NCI-H187 (cell line): ENCODE measurements around the gene RAB11FIP4.

Experiments
- DNase-seq, 2 experiments: peaks; one replicate each; lab custom pipeline; 2025; lab: John Stamatoyannopoulos, UW

RAB11FIP4 gene

GRCh38 chr17:31460226-31460721 lies 68.8 kb downstream of the RAB11FIP4 start:
- no peak for DNase-seq

DNA sequence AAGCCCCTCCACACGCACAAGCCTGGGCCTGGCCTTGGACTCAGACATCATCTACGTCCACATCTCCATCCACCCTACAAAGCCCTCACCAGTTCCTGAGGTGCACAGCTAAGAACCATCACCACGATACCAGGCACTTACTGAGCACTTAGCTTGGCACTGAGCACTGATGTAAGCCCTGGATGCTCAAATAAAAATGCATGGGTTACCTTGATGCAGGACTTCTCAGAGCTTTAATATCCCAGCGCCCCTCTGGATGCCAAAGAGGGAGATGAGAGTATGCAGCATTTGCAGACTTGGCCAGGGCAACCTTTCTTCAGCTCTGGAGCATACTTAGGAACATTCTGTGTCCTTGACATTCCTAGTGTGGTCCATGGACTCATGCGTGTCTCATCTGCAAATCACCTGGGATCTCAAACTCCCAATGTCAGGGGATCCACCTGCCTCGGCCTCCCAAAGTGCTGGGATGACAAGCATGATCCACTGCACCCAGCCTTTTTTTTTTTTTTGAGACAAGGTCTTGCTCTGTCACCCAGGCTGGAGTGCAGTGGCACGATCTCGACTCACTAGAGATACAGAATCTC lies 69.8 kb downstream of the RAB11FIP4 start:
- DNase-seq: no peak

GRCh38 chr17:31462261-31462660 lies 70.8 kb downstream of the RAB11FIP4 start:
- DNase-seq: no peak

DNA sequence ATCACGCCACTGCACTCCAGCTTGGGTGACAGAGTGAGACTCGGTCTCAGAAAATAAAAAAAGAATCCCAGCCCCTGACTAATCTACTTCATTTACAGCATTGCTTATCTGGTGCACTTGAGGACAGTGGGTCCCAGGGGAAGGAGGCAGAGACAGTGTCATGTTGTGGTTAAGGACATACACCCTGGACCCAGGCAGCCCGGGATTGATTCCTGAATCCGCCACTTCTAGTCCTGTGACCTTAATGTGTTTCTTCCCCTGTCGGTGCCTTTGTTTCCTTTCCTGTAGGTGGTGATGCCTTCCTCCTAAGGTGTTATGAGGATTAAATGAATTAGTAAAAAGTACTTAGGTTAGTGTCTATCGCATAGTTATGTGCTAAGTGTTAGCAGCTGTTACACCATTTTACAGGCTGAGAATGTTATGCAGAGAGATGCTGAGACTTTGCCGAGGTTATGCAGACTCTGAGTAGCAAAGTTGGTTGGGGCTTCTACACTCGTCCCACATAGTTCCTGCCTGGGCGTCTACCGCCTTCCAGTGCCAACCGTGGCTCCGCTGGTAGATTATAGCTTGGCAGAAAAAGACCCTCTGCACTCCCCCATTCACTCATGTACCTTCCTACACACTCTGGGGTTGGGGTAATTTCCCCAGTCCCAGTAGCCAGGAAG lies 74.8 kb downstream of the RAB11FIP4 start:
- DNase-seq: no peak

DNA sequence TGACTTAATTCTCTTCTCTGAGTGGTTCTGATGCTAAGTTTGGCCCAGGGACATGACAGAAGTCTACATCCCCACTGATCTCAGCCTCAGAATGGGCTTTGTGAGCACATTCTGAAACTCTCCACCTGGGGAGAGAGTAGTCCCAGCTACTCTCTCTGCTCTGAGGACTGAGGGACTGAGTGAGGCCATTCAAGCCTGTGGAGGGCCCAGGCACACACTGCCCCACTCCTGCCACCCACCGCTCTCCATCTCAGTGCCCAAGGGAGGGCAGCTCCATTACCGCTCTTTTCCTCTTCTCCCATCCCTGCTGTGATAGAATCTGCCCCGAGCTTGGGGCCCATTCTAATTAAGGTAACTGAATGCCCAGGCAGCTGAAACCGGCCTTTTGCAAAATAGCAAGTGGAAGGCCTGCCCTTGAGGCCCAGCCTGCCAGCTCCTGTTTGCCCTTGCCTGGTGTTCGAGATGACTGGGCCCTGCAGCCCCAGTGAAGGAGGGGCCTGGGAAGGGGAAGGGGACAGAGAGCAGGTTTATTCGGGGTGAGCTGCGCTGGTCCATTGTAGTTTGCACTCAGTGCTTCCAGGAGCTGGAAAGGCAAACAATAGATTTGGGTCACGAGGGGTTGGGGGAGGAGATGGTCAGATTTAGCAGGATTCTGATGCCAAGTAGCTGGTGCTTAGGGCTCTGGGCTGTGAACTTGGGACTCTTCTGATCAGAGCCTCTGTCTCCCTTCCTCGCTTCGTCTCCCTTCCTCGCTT lies 76.2 kb downstream of the RAB11FIP4 start:
- DNase-seq: no peak

GRCh38 chr17:31469959-31470358 lies 78.5 kb downstream of the RAB11FIP4 start:
- no peak for DNase-seq

DNA sequence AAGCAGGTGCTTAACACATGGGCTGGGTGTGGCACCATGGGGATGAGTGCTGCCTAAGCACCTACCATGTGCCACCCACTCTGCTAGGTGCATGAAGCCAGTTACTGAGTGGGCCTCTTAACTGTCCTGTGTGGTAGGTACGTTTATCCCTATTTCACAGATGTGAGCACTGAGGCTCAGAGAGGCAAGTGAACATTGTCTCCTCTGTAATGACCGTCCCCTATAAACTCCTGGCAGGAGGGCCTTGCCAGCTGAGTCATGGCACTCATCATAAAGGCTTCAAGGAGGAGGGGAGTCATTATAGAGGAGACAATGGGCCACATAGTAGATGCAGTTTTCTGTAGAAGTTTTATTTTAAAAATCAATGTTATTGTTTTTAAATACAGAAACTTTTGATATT lies 79.1 kb downstream of the RAB11FIP4 start:
- no peak for DNase-seq

- no peak for DNase-seq
Observed at GRCh38 chr17:31472137-31472536, 80.7 kb downstream of the RAB11FIP4 start.

DNA sequence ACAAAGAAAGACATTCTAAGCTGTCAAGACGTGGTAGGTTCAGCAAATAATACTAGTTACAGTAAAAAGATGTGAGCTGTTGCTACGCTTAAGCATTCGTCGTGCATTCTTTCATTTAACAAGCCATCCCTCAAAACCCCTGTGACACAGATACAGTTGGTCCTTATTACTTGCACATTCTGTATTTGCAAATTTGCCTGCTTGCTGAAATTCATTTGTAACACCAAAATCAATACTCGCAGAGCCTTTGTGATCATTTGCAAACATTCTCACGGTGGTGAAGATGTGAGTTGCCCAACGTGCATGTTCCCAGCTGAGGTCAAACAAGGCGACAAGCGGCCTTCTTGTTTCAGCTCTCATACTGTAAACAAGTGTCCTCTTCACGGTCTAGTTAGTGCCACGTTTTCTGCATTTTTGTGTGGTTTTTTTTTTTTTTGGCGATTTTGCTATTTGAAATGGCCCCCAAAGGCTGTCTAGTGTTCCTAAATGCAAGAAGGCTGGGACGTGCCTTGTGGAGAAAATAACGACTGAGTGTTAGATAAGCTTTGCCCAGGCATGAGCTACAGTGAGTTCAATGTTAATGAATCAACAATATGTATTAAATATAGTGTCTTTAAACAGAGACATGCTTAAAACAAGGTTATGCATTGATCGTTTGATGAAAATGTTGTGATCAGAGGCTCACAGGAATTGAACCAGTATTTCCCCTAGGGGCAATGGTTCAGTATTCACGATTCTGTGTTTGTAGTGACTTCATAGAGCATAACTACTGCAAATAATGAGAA lies 84.1 kb downstream of the RAB11FIP4 start:
- DNase-seq: no peak

DNA sequence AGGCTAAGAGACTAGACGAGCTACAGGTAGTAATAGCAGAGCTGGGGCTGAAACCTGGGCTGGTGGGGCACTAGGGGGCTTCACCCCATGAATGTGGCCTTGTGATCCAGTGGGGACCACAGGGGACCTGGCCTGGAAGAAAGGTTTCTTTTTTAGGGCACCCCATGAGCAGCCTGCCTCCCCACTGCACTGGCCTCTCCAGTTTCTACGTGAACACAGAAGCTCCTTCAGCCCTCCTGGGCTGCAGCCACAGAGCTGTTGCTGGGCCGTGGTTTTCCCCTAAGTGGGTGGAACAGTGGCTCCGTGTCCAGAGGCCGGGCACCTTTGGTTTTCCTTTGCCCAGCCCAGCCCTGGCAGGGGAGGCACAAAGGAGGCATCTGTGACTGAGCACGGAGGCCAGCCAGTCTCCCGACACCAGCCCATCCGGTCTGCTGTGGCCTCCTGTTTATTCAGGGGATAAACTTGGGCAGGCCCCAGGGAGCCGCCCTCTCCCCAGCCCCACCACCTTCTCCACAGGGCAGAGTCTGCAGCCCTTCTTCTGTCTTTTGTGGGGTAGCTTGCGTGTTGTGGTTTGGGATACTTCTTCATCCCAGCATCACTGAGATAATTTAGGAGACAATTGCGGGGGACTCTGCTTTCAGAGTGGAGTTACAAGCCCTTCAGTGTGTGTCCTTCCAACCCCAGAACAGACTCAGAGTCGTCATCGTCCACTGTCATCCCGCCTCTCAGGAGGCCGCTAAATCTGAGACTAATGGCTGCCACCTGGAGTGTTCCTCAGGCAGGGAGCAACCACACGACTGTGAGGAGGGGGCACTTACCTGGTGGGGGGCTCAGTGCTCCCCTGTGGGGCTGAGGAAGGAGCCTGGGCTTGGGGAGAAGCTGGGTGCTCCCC lies 85.3 kb downstream of the RAB11FIP4 start:
- DNase-seq: no peak

GRCh38 chr17:31477417-31478055 lies 86.1 kb downstream of the RAB11FIP4 start:
- DNase-seq: no peak

DNA sequence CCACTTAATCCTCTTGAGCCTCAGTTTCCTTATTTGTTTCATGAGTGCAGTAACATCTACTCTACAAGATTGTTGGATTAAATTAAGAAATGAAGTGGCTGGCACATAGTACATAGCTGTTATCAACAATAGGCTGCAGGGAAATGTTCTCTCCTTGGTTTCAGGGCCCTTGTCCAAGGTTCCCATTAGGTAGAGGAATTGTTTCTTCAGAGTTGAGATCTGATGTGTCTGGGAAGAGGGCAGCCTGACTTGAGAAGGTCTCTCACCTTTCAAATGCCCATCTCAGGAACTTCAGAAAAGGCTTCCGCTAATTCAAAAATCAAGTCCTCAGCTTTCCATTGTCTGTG lies 87.6 kb downstream of the RAB11FIP4 start:
- no peak for DNase-seq

GRCh38 chr17:31479524-31479923 lies 88.0 kb downstream of the RAB11FIP4 start:
- DNase-seq: no peak

GRCh38 chr17:31480067-31480466 lies 88.6 kb downstream of the RAB11FIP4 start:
- DNase-seq: no peak

DNA sequence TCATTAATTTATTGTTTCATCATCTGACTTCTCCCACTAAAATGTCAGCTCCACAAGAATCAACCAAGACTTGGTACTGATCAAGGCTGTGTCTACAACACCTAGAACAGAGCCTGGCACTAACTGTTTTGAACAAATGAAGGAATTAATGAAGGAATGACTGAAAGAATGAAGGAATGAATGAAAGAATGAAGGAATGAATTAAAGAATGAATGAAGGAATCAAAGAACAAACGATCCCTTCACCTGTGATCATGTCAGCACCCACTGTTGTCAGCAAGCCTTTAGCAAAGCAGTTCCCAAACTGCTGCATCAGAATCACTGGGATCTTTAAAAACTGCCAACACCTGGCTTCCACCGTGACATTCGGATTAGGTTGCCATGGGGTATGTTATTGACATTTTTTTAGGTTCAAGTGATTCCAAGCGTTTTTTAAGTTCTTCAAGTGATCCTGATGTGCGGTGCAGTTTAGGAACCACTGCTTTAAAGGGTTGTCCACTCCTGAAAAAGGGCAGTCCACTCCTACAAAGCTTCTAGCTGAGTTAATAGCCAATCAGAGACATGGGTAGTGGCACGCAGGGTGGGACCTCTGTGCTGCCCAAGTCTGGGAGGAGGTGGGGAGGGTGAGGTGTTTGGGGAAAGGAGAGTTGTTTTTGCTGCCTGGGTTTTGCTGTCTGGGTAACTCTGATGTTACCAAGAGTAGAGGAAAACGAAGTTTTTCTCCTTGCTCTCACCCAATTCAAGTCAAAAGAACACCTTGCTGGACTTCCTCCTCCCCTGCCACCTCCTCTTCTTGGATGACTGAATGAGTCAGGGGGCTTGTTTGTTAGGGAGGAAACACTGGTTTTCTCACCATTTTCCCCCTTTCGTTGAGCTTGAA lies 89.7 kb downstream of the RAB11FIP4 start:
- DNase-seq: no peak

DNA sequence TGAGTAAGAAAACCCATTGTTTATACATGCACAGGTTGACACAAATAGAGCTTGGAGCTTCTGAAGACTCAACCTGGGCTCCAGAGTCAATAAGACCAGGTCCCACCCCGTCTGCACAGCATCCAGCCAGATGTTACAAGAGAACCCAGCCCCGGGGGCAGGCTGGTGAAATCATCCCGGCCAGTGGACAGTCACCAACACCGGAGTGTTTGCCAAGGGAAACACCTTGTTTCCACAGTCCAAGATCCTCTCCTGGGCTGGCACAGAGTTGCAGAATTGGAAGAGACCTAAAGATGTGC lies 90.3 kb downstream of the RAB11FIP4 start:
- DNase-seq: no peak

DNA sequence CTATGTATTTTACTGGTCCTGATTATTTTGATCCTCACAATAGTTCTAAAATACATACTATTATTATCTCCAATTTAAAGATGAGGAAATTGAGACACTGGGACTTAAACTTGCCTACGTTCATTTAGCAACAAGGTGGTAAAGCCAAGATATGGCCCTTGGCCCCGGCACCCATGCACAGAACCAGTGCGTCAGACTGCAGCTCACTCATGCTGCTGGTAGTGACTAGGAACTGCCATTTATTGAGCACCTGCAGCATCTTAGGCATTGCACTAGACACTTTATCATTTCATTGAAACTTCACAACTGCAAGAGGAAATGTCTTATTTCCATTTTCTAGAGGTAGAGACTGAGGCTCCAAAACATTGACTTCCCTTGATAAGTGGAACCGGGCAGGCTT lies 93.3 kb downstream of the RAB11FIP4 start:
- no peak for DNase-seq

DNA sequence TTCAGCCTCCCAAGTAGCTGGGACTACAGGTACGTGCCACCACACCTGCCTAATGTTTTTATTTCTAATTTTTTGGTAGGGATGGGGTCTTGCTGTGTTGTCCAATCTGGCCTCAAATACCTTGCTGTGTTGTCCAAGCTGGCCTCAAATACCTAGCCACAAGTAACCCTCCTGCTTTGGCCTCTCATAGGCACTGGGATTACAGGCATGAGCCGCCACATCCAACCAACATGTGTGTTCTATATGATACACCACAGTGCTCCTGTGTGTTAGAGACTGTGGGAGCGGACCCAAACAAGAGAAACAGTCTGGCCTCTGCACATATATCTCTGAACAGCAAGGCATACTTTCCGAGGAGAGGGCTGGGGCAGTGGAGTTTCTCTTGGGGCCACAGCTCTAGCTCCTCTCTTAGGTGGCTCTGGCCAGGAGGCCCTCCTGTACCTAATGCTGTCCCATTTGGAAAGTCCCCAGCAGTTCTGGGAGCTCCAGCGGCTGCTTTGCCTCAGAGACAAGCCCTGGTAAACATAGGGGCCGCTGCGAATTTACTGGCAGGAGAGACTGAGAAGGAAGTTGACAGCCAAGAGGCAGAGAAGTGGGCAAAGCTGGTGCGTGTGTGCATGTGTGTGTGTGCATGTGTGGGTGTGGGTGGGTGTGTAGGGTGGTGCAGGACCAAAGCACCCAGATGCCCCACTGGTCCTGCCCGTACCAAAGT lies 95.0 kb downstream of the RAB11FIP4 start:
- DNase-seq: no peak

DNA sequence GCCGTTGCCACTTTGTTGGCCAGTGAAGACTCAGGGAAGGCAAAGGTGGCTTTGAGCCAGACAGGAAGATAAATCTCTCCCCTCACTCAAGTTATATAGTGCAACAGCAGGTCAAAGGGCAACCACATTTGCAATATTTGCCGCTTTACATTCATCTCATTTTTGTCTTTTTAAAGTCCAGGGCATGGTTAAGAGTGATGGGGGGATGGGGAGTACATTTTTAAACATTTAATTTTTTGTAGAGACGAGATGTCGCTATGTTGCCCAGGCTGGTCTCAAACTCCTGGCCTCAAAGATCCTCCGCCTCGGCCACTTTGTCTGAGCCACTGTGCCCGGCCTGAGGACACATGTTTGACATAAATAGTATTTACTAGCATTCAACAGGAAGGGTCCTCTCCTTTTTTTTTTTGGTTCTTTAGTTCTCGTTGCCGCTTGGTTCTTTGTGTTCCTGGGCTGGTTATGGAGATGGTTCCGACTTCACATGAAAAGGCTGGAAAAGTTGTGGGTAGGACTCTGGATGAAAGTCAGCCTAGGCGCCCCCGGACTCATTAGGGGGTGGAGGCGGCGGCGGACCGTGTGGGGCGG lies 95.7 kb downstream of the RAB11FIP4 start:
- DNase-seq: no peak
